Dedifferentiated amniotic fluid mesenchymal stem cell (primary cell): ENCODE results near the gene STEAP2.

Experiments used
- DNase-seq: peaks from one replicate; pipeline ENCODE4 v3.0.0-alpha.2; 2016; ENCODE audit errors: extremely low spot score

The STEAP2 gene

GRCh38 chr7:90192876-90193750 is 18.4 kb upstream of the STEAP2 start:
- DNase-seq = peak; percentile 62

GRCh38 chr7:90194911-90195809 is 16.4 kb upstream of the STEAP2 start:
- no peak for DNase-seq

GRCh38 chr7:90201500-90202195 is 9.9 kb upstream of the STEAP2 start:
- no peak for DNase-seq

- no peak for DNase-seq
These were observed 3.6 kb upstream of the STEAP2 start for GRCh38 chr7:90207956-90208355.

- DNase-seq = no peak
These were observed 1.8 kb upstream of the STEAP2 start for GRCh38 chr7:90209776-90210175.

GRCh38 chr7:90210475-90210874 is 1.1 kb upstream of the STEAP2 start:
- DNase-seq = no peak

GRCh38 chr7:90210981-90211380 is 559 bp upstream of the STEAP2 start:
- no peak for DNase-seq

GRCh38 chr7:90212149-90212495 is 582 bp downstream of the STEAP2 start:
- no peak for DNase-seq

GRCh38 chr7:90213521-90213920 is 2.0 kb downstream of the STEAP2 start:
- no peak for DNase-seq

GRCh38 chr7:90216080-90216674 is 4.6 kb downstream of the STEAP2 start:
- no peak for DNase-seq

- no peak for DNase-seq
These were observed 5.2 kb downstream of the STEAP2 start for GRCh38 chr7:90216771-90217170.

GRCh38 chr7:90222390-90222789 is 10.8 kb downstream of the STEAP2 start:
- DNase-seq = no peak

- peak; percentile 40 for DNase-seq
These were observed 11.5 kb downstream of the STEAP2 start for GRCh38 chr7:90222811-90223725.

- no peak for DNase-seq
These were observed 12.7 kb downstream of the STEAP2 start for GRCh38 chr7:90224195-90224594.

- DNase-seq = no peak
These were observed 13.6 kb downstream of the STEAP2 start for GRCh38 chr7:90225181-90225580.

- DNase-seq = no peak
These were observed 14.1 kb downstream of the STEAP2 start for GRCh38 chr7:90225601-90226000.

GRCh38 chr7:90227259-90227658 is 15.7 kb downstream of the STEAP2 start:
- DNase-seq = no peak

- no peak for DNase-seq
These were observed 18.1 kb downstream of the STEAP2 start for GRCh38 chr7:90229682-90230081.

- DNase-seq = no peak
These were observed 19.3 kb downstream of the STEAP2 start for GRCh38 chr7:90230834-90231233.

- DNase-seq = no peak
These were observed 19.8 kb downstream of the STEAP2 start for GRCh38 chr7:90231304-90231703.

GRCh38 chr7:90232430-90232829 is 20.9 kb downstream of the STEAP2 start:
- no peak for DNase-seq
